Measurements from ENCODE around the gene MYO15A.

GRCh38 chr17:18070861-18071340 is 37.7 kb upstream of the MYO15A start:
- TF ChIP-seq CTCF (IDR thresholded peaks at IDR 0.05) = no peak
- no peak for TF ChIP-seq POLR2AphosphoS5 (IDR thresholded peaks at IDR 0.05; ENCODE audit: low read depth, low read length)
- no peak for TF ChIP-seq REST (IDR thresholded peaks at IDR 0.05; ENCODE audit: insufficient read depth in 1 of 2, low read depth in 2 of 2, low read length in 1 of 2)
- no peak for TF ChIP-seq TCF7L2 (IDR thresholded peaks at IDR 0.05; ENCODE audit: low read depth, low read length)

Data from Panc1 (cell line).